ENCODE data around the gene CEP128.

The CEP128 gene

DNA sequence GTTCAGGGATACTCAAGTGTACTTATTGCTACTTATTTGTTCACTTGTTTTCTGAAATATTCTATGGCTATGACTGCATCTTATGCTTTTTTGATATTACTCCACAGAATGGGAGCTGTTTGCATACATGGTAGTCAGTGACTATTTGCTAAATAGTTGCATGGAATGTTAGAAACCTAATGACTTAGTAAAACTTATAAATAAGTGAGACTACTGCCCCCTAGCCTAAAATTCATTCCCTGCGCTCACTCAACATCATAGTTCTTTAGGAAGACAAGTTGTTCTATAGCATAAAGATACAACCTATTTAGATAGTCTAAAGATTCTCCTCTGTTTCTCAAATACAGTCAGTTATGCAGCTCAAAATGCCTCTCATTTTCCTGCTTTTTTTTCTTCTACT lies 305.5 kb downstream of the CEP128 start:
- H3K4me1 ChIP-seq (ENCODE audit: control insufficient read depth in 1 of 2, insufficient read depth in 1 of 2, low read depth in 1 of 2, low read length in 1 of 2), result no peaks in the 10 kb centered on the region
- no peaks in the 10 kb centered on the region for H3K36me3 ChIP-seq
- no peak overlapping the region for H3K4me3 ChIP-seq (ENCODE audit: low read depth in 1 of 2, low read length in 1 of 2)
- no peak overlapping the region for H3K27ac ChIP-seq
- H3K9me3 ChIP-seq, result no peaks in the 10 kb centered on the region
- TF ChIP-seq, protein P1, sequence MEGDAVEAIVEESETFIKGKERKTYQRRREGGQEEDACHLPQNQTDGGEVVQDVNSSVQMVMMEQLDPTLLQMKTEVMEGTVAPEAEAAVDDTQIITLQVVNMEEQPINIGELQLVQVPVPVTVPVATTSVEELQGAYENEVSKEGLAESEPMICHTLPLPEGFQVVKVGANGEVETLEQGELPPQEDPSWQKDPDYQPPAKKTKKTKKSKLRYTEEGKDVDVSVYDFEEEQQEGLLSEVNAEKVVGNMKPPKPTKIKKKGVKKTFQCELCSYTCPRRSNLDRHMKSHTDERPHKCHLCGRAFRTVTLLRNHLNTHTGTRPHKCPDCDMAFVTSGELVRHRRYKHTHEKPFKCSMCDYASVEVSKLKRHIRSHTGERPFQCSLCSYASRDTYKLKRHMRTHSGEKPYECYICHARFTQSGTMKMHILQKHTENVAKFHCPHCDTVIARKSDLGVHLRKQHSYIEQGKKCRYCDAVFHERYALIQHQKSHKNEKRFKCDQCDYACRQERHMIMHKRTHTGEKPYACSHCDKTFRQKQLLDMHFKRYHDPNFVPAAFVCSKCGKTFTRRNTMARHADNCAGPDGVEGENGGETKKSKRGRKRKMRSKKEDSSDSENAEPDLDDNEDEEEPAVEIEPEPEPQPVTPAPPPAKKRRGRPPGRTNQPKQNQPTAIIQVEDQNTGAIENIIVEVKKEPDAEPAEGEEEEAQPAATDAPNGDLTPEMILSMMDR (IDR thresholded peaks at IDR 0.05), result no peak
- no peaks in the 10 kb centered on the region for H3K27me3 ChIP-seq

DNA sequence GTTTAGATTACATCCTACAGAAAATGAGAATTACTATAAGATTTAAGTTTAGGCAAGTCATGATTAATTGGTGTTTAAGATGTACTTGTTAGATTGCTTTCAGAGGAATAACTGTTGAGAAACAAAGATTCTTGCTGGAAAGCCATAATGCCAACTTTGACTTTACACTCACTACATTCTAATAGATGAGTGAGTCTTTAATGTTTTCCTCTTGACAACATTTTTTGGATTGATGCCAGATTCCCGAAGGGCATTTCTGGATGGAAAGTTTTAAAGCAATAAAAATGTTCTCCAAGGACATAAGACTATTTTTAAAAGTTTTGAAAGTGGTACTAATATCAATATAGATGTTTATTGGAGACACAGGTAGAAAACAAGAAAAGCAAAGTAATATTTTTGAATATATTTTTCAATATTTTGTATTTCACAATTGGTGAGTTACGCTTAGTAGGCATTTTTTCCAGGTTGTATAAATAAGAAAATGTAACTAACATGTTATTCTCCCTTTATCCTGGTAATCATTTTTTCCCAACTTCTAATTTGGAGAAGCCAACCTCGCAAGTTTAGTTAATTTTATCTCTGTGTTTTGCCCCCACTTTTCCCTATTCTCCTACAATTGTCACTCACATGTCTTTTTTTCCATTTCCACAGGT lies 307.3 kb downstream of the CEP128 start:
- no peak overlapping the region for H3K27ac ChIP-seq
- no peak overlapping the region for H3K4me3 ChIP-seq (ENCODE audit: low read depth in 1 of 2, low read length in 1 of 2)
- TF ChIP-seq, protein P1 (IDR thresholded peaks at IDR 0.05), result no peak
- H3K4me1 ChIP-seq (ENCODE audit: control insufficient read depth in 1 of 2, insufficient read depth in 1 of 2, low read depth in 1 of 2, low read length in 1 of 2), result no peaks in the 10 kb centered on the region
- no peaks in the 10 kb centered on the region for H3K27me3 ChIP-seq
- H3K9me3 ChIP-seq, result no peaks in the 10 kb centered on the region
- H3K36me3 ChIP-seq, result no peaks in the 10 kb centered on the region

DNA sequence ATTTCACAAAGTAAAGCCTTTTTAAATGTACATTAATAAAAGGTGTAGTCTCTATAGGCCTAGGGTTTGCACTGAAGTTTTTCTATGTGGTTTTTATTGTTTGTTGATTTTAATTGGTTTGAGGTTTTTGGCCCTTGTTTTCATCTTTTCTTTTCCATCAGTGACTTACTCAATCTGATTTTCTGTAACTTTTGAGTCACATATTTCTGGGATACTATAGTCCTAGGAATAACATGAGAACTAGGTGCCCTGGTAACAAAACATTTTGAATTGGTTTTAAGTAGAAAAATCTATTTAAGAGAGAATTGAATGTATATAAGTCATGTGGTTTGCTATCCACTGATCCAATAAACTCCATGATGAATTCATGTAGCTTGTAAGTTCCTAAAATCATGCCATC lies 311.9 kb downstream of the CEP128 start:
- Histone ChIP-seq H3K27ac (no peak overlapping the region), H3K4me3 (ENCODE audit: low read depth in 1 of 2, low read length in 1 of 2) (no peak overlapping the region), H3K36me3 (no peaks in the 10 kb centered on the region), H3K4me1 (ENCODE audit: control insufficient read depth in 1 of 2, insufficient read depth in 1 of 2, low read depth in 1 of 2, low read length in 1 of 2) (no peaks in the 10 kb centered on the region), H3K9me3 (no peaks in the 10 kb centered on the region), H3K27me3 (no peaks in the 10 kb centered on the region)
- TF ChIP-seq, protein P1 (IDR thresholded peaks at IDR 0.05), result no peak

DNA sequence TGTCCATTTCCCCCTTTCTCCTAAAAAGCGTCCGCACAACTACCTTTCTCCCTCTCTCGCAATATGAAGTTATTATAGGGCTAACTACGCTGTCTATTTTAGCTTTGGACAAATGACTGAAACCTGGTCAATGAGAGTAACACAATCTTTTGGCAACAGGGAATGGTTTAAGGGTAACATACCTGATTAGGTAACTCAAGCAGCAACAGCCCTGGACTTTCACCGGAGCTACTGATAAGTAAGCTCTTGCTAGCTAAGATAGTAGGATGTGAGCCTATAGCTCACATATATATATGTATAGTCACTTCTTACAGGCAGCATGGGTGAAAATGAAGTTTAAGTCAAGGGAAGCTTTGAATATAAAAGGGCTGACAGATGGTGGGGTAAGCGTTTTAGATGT lies 313.0 kb downstream of the CEP128 start:
- H3K27me3 ChIP-seq, result no peaks in the 10 kb centered on the region
- H3K4me3 ChIP-seq (ENCODE audit: low read depth in 1 of 2, low read length in 1 of 2), result no peak overlapping the region
- no peaks in the 10 kb centered on the region for H3K9me3 ChIP-seq
- H3K4me1 ChIP-seq (ENCODE audit: control insufficient read depth in 1 of 2, insufficient read depth in 1 of 2, low read depth in 1 of 2, low read length in 1 of 2), result no peaks in the 10 kb centered on the region
- TF ChIP-seq, protein P1 (IDR thresholded peaks at IDR 0.05), result no peak
- H3K27ac ChIP-seq, result no peak overlapping the region
- H3K36me3 ChIP-seq, result no peaks in the 10 kb centered on the region

DNA sequence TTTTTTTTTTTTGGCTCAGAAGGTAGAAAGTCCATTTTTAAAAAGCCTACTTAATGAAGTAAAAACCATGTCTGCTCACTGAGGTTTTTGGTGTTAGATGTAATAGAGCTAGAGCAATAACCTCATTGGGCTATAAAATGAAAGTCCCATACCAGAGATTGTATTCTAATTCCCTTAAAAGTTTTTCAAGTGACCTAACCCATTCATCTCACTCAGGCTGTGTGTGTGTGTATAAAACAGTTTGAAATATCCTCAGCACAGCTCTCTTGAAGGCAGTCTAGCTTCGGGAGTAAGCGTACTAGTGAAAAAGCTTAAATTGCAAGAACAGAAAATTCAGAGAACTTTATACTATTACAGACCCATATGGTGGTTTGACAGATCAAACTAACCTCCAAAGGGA lies 313.8 kb downstream of the CEP128 start:
- Histone ChIP-seq H3K4me3 (ENCODE audit: low read depth in 1 of 2, low read length in 1 of 2) (no peak overlapping the region), H3K9me3 (no peaks in the 10 kb centered on the region)
- TF ChIP-seq, protein P1 (IDR thresholded peaks at IDR 0.05), result no peak

More for the DNA sequence above, 313.8 kb downstream of the CEP128 start:
- Histone ChIP-seq H3K4me1 (ENCODE audit: control insufficient read depth in 1 of 2, insufficient read depth in 1 of 2, low read depth in 1 of 2, low read length in 1 of 2) (no peaks in the 10 kb centered on the region), H3K27ac (no peak overlapping the region), H3K27me3 (no peaks in the 10 kb centered on the region), H3K36me3 (no peaks in the 10 kb centered on the region)
